BJ (cell line): Measurements from ENCODE around the gene TAS2R7. TPM values are rescaled to one million over a fixed set of nuclear protein-coding genes. Genes with fewer than 3 reads are reported as not detected.

ENCODE experiments used
- CTCF ChIA-PET: fragments of 350-600 bp; formaldehyde crosslinking; extraction: SDS; loops from one replicate; lab custom pipeline; 2021; ENCODE audit warnings: antibody characterized with exemption, inconsistent platforms; lab: Yijun Ruan, JAX
- POLR2A ChIA-PET: fragments of 300-600 bp; sonication (Branson Sonifier 250); formaldehyde crosslinking; extraction: SDS; loops from one replicate; lab custom pipeline; 2021; ENCODE audit warnings: antibody characterized with exemption; lab: Charles Lee
- DNase-seq: peaks from one replicate; pipeline ENCODE4 v3.0.0-alpha.2; 2011; ENCODE audit warnings: low read depth
- H3K27me3 ChIP-seq: 2 replicates; pipeline ENCODE4 v1.6.0; 2011; ENCODE audit warnings: low read length; ENCODE audit not compliant: control insufficient read depth, insufficient read depth
- H3K36me3 ChIP-seq: 2 replicates; pipeline ENCODE4 v1.5.1; 2011; ENCODE audit warnings: low read length; ENCODE audit not compliant: control insufficient read depth, insufficient read depth
- H3K4me3 ChIP-seq: 2 replicates; pipeline ENCODE4 v1.5.1; 2011; ENCODE audit warnings: low read depth, mild to moderate bottlenecking, control low read depth, low read length
- polyA plus RNA-seq: library from polyadenylated mRNA; depleted of rRNA; stranded (reverse); fragments of >200 nt; gene quantifications from 2 replicates; pipeline ENCODE4 v1.2.3, GENCODE V29; 2011
- TF ChIP-seq, protein P1 (sequence below): IDR thresholded peaks from 2 replicates; pipeline ENCODE4 v1.5.1; 2011; ENCODE audit warnings: low read depth, mild to moderate bottlenecking, control low read depth, inconsistent platforms, low read length, moderate library complexity; ENCODE audit not compliant: insufficient read depth

The TAS2R7 gene
- polyA plus RNA-seq, 1 experiment, result not detected

DNA sequence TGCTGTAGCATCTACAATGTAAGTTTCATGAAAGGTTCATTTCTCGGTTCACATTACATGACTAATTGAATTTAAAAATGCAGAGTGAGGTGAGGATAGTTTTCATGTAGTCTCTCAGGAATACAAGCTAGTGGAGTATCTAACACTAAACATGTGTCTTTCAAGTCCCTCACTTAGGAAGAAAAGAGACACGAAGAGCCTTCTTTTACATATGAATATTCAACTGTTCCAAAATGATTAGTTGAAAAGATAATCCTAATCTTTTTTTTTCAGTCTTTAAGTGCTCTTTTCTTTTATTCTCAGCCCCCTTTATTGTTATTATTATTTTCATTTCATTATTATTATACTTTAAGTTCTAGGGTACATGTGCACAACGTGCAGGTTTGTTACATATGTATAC, 36.0 kb upstream of the TAS2R7 start:
- ChIA-PET POLR2A (no interaction called here), CTCF (interaction anchor here (1.2 kb wide), 1 partner anchor 10 kb away, joined by 3 read pairs; no protein-coding TSS in a partner anchor)

DNA sequence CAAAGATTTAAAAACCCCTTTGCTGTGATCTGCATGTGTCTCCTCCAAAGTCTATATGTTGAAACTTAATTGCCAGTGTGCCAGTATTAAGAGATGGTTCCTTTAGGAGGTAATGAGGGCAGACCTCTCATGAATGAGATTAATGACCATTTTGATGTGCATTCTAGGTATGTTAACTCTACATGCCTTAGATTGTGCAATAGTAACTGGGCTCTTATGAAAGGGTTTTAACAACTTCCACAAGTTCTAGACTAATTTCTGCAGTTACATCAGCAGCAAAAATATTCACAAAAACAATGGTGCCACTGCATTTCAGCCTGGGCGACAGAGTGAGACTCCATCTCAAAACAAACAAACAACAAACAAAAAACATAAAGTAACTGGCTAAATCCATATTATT, 27.6 kb upstream of the TAS2R7 start:
- POLR2A ChIA-PET, result no interaction called here
- no peak overlapping the region for H3K4me3 ChIP-seq
- no peaks in the 10 kb centered on the region for H3K36me3 ChIP-seq
- CTCF ChIA-PET, result no interaction called here
- H3K27me3 ChIP-seq, result no peaks in the 10 kb centered on the region
- no peak for DNase-seq
- TF ChIP-seq, protein P1, sequence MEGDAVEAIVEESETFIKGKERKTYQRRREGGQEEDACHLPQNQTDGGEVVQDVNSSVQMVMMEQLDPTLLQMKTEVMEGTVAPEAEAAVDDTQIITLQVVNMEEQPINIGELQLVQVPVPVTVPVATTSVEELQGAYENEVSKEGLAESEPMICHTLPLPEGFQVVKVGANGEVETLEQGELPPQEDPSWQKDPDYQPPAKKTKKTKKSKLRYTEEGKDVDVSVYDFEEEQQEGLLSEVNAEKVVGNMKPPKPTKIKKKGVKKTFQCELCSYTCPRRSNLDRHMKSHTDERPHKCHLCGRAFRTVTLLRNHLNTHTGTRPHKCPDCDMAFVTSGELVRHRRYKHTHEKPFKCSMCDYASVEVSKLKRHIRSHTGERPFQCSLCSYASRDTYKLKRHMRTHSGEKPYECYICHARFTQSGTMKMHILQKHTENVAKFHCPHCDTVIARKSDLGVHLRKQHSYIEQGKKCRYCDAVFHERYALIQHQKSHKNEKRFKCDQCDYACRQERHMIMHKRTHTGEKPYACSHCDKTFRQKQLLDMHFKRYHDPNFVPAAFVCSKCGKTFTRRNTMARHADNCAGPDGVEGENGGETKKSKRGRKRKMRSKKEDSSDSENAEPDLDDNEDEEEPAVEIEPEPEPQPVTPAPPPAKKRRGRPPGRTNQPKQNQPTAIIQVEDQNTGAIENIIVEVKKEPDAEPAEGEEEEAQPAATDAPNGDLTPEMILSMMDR, result no peak

More for the DNA sequence above, 36.0 kb upstream of the TAS2R7 start:
- Histone ChIP-seq H3K36me3 (no peaks in the 10 kb centered on the region), H3K4me3 (no peak overlapping the region), H3K27me3 (no peaks in the 10 kb centered on the region)
- DNase-seq, result no peak
- TF ChIP-seq, protein P1, result no peak

DNA sequence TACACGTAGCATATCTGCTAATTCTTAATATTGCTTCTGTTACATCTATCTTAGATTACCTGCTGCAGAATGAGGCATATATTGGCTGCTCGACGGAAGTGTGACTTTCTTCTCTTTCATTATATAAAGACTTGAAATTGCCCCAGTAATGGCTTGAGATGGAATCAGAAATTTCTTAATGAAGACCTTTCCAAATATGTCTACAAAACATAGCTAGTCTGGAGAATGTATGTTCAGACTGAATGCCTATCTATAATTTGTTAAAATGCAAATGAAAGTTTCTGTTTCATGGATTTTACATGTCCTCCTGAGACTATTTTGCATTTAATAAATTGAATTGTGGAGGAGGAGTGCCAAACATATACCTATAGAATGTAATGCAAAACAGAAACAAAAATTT, 23.8 kb upstream of the TAS2R7 start, which contains the start of gene TAS2R10:
Gene TAS2R10 (minus strand): TSS at position 101 of the 400 bp plus-strand sequence. CDS start 89 bp downstream, at position 12.
- POLR2A ChIA-PET, result no interaction called here
- Histone ChIP-seq H3K4me3 (no peak within 1 kb of the TSS), H3K27me3 (no peaks in the 10 kb centered on the region), H3K36me3 (no peaks in the 10 kb centered on the region)
- CTCF ChIA-PET, result interaction anchor here (1.3 kb wide), 1 partner anchor 60 kb away, joined by 3 read pairs; no protein-coding TSS in a partner anchor
- TF ChIP-seq, protein P1, result no peak
- no peak for DNase-seq

DNA sequence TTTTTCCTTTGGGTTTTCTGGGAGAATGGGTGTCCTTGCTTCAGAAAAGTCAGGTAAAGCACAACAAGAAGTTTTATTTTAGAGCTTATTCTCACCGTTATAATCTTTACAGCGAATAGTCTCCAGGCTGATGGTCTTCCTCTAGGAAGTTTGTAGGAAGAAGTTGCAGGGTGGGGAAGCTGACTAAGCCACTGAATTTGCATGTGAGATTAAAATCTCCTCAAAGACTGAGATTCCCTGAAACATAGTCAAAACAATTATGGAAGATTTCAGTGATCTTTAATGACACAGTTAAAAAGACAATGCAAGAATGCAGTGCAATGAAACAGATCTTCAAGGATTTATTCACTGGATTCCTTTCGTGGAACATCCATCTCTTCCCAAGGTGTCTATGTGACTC, 22.5 kb upstream of the TAS2R7 start:
- DNase-seq, result no peak
- CTCF ChIA-PET, result no interaction called here
- Histone ChIP-seq H3K27me3 (no peaks in the 10 kb centered on the region), H3K4me3 (no peak overlapping the region), H3K36me3 (no peaks in the 10 kb centered on the region)
- TF ChIP-seq, protein P1, result no peak
- POLR2A ChIA-PET, result no interaction called here

DNA sequence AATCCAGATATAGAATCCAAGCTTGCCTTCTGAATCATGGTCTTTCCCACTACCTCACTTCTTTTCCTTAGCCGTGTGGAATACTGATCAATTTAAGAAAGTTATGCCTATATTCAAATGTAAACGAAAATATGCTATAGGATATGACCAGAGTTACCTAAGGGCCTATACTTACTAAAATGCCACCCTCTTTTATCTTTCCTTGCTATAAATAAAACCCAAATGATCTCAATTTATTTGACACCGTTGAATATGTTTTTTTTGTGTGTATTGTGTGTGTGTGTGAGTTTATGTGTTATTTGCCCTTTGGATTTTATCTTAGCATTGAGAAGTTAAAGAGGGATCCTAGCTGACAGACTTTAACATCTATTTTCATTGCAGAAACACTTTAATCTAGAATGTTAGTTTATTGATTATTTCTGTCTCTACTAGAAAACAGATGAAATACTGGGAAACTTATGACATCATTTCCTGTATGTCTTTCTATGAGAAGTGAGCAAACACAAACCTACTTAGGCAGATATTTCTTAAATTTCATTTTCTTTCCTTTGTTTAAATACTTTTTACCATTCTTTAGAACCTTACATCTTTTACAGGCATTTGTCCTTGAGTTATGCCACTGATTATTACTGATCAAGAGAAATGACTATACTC, 9.6 kb upstream of the TAS2R7 start:
- ChIA-PET POLR2A (no interaction called here), CTCF (interaction anchor here (1.2 kb wide), 1 partner anchor 387 kb away, joined by 3 read pairs; no protein-coding TSS in a partner anchor)

More for the DNA sequence above, 9.6 kb upstream of the TAS2R7 start:
- no peak for DNase-seq
- H3K36me3 ChIP-seq, result no peaks in the 10 kb centered on the region
- TF ChIP-seq, protein P1, result no peak
- no peaks in the 10 kb centered on the region for H3K27me3 ChIP-seq
- no peak overlapping the region for H3K4me3 ChIP-seq
